SK-N-SH treated with all-trans-retinoic acid at 6 μM for 48 hours (cell line): ENCODE data around the gene KMT2D.

Experiments used
- ATAC-seq: fragments of 200-7000 bp; cut with Tn5 transposase; 3 replicates; pipeline ENCODE4 v1.9.1; 2020; ENCODE audit warnings: mild to moderate bottlenecking, moderate library complexity
- ARNTL ChIP-seq: fragments of 450-650 bp; formaldehyde crosslinking; IDR thresholded peaks from 2 replicates; pipeline ENCODE4 v1.5.0; 2020; ENCODE audit warnings: low read depth, mild to moderate bottlenecking, moderate library complexity, borderline replicate concordance
- BACH2 ChIP-seq: fragments of 250-450 bp; sonication (Bioruptor Pico); IDR thresholded peaks from 2 replicates; pipeline ENCODE4 v1.9.0; 2021; ENCODE audit warnings: mild to moderate bottlenecking, borderline replicate concordance
- CSDC2 ChIP-seq: fragments of 250-450 bp; sonication (Bioruptor Pico); IDR thresholded peaks from 2 replicates; pipeline ENCODE4 v1.5.0; 2020; ENCODE audit warnings: mild to moderate bottlenecking, moderate library complexity
- CSRNP3 ChIP-seq: fragments of 250-450 bp; sonication (Bioruptor Pico); IDR thresholded peaks from 2 replicates; pipeline ENCODE4 v1.5.1; 2021; ENCODE audit warnings: mild to moderate bottlenecking, moderate library complexity
- GLIS3 ChIP-seq: fragments of 250-450 bp; sonication (Bioruptor Pico); IDR thresholded peaks from 2 replicates; pipeline ENCODE4 v1.5.0; 2020; ENCODE audit warnings: mild to moderate bottlenecking, moderate library complexity
- ISL1 ChIP-seq: fragments of 250-450 bp; sonication (Bioruptor Pico); IDR thresholded peaks from 2 replicates; pipeline ENCODE4 v2.1.2; 2022; ENCODE audit warnings: mild to moderate bottlenecking, moderate library complexity
- OSR1 ChIP-seq: fragments of 250-450 bp; sonication (Bioruptor Pico); IDR thresholded peaks from 2 replicates; pipeline ENCODE4 v1.8.0; 2022; ENCODE audit warnings: moderate library complexity, mild to moderate bottlenecking, inconsistent platforms
- PATZ1 ChIP-seq: fragments of 250-450 bp; sonication (Bioruptor Pico); IDR thresholded peaks from 2 replicates; pipeline ENCODE4 v1.8.0; 2020; ENCODE audit warnings: mild to moderate bottlenecking, moderate library complexity, borderline replicate concordance
- POU6F1 ChIP-seq: fragments of 250-450 bp; sonication (Bioruptor Pico); IDR thresholded peaks from 2 replicates; pipeline ENCODE4 v1.8.0; 2021; ENCODE audit warnings: low read depth, mild to moderate bottlenecking, moderate library complexity, borderline replicate concordance
- PPARA ChIP-seq: fragments of 250-450 bp; sonication (Bioruptor Pico); IDR thresholded peaks from 2 replicates; pipeline ENCODE4 v1.5.0; 2020; ENCODE audit warnings: mild to moderate bottlenecking, borderline replicate concordance
- RARB ChIP-seq: fragments of 250-450 bp; sonication (Bioruptor Pico); IDR thresholded peaks from 2 replicates; pipeline ENCODE4 v1.8.0; 2021; ENCODE audit warnings: mild to moderate bottlenecking, moderate library complexity
- SNAI2 ChIP-seq: fragments of 250-450 bp; sonication (Bioruptor Pico); IDR thresholded peaks from 2 replicates; pipeline ENCODE4 v1.5.0; 2020; ENCODE audit warnings: mild to moderate bottlenecking, moderate library complexity
- TCF4 ChIP-seq: fragments of 250-450 bp; sonication (Bioruptor Pico); IDR thresholded peaks from 2 replicates; pipeline ENCODE4 v1.8.0; 2021; ENCODE audit warnings: mild to moderate bottlenecking, moderate library complexity, borderline replicate concordance
- TOX ChIP-seq: fragments of 250-450 bp; sonication (Bioruptor Pico); IDR thresholded peaks from 2 replicates; pipeline ENCODE4 v1.8.0; 2021; ENCODE audit warnings: mild to moderate bottlenecking, moderate library complexity, borderline replicate concordance
- TSHZ2 ChIP-seq: fragments of 250-450 bp; sonication (Bioruptor Pico); IDR thresholded peaks from 2 replicates; pipeline ENCODE4 v1.5.0; 2020; ENCODE audit warnings: mild to moderate bottlenecking, moderate library complexity
- ZC3H10 ChIP-seq: fragments of 250-450 bp; sonication (Bioruptor Pico); IDR thresholded peaks from 2 replicates; pipeline ENCODE4 v1.5.1; 2021; ENCODE audit warnings: mild to moderate bottlenecking, moderate library complexity
- ZNF565 ChIP-seq: fragments of 450-650 bp; formaldehyde crosslinking; conservative IDR thresholded peaks from 2 replicates; pipeline ENCODE4 v1.5.0; 2020; ENCODE audit warnings: low read depth, mild to moderate bottlenecking, moderate library complexity
- ZNF70 ChIP-seq: fragments of 450-650 bp; formaldehyde crosslinking; IDR thresholded peaks from 2 replicates; pipeline ENCODE4 v1.5.0; 2020; ENCODE audit warnings: mild to moderate bottlenecking, moderate library complexity
- ZNF8 ChIP-seq: fragments of 450-650 bp; formaldehyde crosslinking; IDR thresholded peaks from 2 replicates; pipeline ENCODE4 v1.5.0; 2020; ENCODE audit warnings: mild to moderate bottlenecking, moderate library complexity

The KMT2D gene

GRCh38 chr12:49014547-49014946, 46.0 kb downstream of the KMT2D start (continued):
- no peak for TF ChIP-seq POU6F1
- no peak for TF ChIP-seq TSHZ2 (CRISPR knock-in tag)
- TF ChIP-seq PATZ1 (CRISPR knock-in tag): no peak
- TF ChIP-seq SNAI2 (CRISPR knock-in tag): no peak
- TF ChIP-seq ZNF70: no peak
- no peak for TF ChIP-seq CSRNP3 (CRISPR knock-in tag)
- no peak for TF ChIP-seq BACH2 (CRISPR knock-in tag)
- no peak for TF ChIP-seq RARB (CRISPR knock-in tag)
- no peak for TF ChIP-seq OSR1 (CRISPR knock-in tag)

GRCh38 chr12:49013428-49013827, 47.2 kb downstream of the KMT2D start:
- no peak for TF ChIP-seq ZNF565 (CRISPR knock-in tag)
- no peak for TF ChIP-seq PPARA (CRISPR knock-in tag)
- TF ChIP-seq CSDC2: no peak
- TF ChIP-seq TCF4 (CRISPR knock-in tag): no peak
- no peak for TF ChIP-seq TOX (CRISPR knock-in tag)
- TF ChIP-seq POU6F1: no peak
- no peak for TF ChIP-seq ZNF8
- TF ChIP-seq GLIS3 (CRISPR knock-in tag): no peak
- no peak for TF ChIP-seq ISL1
- no peak for TF ChIP-seq PATZ1 (CRISPR knock-in tag)
- no peak for TF ChIP-seq ZNF70
- TF ChIP-seq BACH2 (CRISPR knock-in tag): no peak
- TF ChIP-seq ZC3H10 (CRISPR knock-in tag): no peak
- no peak for ATAC-seq

GRCh38 chr12:49012739-49013138, 47.9 kb downstream of the KMT2D start:
- ATAC-seq: no peak
- TF ChIP-seq POU6F1 (no peak), TOX (CRISPR knock-in tag) (no peak), CSRNP3 (CRISPR knock-in tag) (no peak), ZNF8 (no peak), ZNF70 (no peak), BACH2 (CRISPR knock-in tag) (no peak), ARNTL (CRISPR knock-in tag) (no peak), ZC3H10 (CRISPR knock-in tag) (no peak)
